NK-92 treated with Interleukin-12 subunit alpha and Interleukin-12 subunit beta, amount 100 ng/mL, for 24 hours (cell line): ENCODE data around the gene CFHR2.
"Not testable (repeated sequence)": the region's sequence is repeated elsewhere in the genome, so short reads cannot be mapped to it uniquely, and the experiment has no call there.

Experiments used
- DNase-seq: peaks from one replicate; lab custom pipeline; 2025; lab: John Stamatoyannopoulos, UW

CFHR2 gene

GRCh38 chr1:196943568-196943967 lies at the start of gene CFHR2:
Gene CFHR2, plus strand, starts transcription at chr1:196943738. Its CDS starts 143 bp downstream, at chr1:196943881.
- not testable (repeated sequence) for DNase-seq

DNA sequence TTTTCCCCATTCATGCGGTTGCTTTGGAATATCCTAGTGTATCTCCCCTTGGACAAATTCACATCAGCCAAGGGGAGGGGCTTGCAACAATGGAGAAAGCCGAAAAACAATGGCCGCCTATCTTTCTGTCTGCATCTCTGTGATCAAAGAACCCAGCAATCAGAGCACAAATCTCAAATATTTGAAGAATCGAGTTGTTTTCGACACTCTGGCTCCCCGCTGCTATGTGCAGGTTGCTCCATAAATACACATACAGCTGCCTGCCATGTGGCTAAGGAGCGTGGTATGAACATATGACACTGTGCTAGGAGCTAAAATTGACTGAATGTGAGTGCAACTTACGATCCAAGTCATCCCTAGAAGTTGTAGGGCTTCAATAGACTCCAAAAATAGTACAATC lies 47.2 kb upstream of the CFHR2 start:
- no peak for DNase-seq

DNA sequence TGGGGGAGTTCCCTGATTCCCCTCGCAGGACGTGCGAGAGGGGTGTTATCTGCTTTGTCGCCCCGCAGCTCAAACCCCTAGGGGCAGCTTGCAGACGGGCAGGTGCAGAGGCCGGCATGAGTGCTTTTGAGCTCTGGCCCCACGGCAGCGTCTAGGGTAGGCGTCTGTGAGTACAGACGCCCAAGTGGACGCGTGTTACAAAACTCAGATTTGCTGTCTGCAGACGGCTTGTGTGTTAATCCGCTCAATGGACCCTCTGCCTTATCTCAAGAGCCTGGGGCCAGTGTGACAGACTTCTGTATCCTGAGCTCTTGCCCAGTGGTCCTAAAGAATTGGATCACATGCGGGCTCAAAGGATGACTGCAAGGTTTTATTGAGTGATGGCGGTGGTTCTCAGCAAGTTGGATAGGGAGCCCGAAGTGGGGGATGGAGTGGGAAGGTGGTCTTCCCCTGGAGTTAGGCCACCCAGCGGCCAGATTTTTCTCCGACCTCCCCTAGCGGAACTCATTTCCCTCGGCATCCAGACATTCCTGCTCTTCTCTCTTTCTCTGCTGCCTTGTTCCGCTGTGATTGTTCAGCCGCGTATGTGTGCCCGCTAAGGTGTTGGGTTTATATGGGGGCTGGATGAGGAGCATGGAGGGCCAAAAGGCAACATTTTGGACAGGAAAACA lies 46.2 kb upstream of the CFHR2 start:
- DNase-seq: no peak

DNA sequence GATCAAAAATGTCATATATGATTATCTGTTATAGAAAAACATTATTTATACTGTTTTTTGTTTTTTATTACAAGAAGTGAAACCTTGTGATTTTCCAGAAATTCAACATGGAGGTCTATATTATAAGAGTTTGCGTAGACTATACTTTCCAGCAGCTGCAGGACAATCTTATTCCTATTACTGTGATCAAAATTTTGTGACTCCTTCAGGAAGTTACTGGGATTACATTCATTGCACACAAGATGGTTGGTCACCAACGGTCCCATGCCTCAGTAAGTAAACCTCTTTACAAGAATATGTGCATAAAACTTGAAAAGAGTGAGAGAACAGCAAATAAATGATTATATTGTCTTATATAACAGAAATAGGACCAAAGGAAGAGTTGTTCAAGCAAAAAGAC lies 41.2 kb upstream of the CFHR2 start:
- no peak for DNase-seq

- DNase-seq: no peak
Observed at GRCh38 chr1:196910215-196910614, 33.3 kb upstream of the CFHR2 start.

GRCh38 chr1:196912283-196912682 lies 31.3 kb upstream of the CFHR2 start:
- DNase-seq: not testable (repeated sequence)

DNA sequence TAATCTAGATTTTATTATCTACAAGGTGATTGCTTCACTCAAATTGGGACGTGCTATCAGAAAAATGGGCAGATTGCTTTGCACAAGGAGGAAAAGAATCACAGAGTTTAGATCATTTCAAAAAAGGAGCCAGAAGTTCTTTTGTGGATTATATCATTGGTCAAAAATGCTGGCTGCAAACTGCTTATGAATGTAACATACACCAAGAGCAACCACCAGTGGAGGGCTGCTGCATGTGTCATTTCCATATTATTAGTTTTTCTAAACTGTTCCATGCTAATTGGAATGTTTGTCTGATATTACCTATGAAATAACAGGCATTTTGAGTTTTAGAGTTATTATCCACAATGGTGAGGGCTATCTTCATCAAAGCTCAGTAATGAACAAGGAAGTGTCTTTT lies 16.7 kb upstream of the CFHR2 start:
- DNase-seq: not testable (repeated sequence)

DNA sequence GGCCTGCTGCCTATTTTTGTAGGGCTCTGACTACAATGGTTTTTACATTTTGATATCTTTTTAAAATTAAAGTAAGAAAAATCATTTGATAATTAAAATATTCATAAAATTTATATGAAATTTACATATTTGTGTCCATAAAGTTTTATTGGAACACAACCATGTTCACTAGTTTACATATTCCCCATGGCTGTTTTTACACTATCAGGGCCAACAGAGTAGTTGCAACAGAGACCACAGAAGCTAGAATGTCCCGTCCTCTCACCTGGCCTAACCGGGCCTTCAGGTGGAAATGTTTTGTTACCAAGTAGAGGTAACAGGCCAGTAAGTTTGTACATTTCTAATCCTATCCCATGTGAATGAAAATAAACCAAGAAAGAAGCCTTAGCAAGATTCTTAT lies 10.7 kb upstream of the CFHR2 start:
- not testable (repeated sequence) for DNase-seq

DNA sequence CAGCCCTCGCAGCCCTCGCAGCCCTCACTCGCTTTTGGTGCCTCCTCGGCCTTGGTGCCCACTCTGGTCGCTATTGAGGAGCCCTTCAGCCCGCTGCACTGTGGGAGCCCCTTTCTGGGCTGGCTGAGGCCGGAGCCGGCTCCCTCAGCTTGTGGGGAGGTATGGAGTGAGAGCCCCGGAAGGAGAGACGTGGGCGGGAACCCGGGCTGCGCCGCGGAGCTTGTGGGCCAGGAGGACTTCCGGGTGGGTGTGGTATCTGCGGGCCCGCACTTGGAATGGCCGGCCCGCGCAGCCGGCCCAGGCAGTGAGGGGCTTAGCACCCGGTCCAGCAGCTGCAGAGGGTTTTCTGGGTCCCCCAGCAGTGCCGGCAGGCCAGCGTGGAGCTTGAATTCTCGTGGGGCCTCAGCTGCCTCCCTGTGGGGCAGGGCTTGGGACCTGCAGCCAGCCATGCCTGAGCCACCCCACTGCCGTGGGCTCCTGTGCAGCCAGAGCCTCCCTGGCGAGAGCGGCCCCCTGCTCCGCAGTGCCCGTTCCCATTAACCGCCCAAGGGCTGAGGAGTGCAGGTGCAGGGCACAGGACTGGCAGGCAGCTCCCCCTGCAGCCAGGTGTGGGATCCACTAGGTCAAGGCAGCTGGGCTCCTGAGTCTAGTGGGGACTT lies 9.9 kb upstream of the CFHR2 start:
- DNase-seq: no peak

DNA sequence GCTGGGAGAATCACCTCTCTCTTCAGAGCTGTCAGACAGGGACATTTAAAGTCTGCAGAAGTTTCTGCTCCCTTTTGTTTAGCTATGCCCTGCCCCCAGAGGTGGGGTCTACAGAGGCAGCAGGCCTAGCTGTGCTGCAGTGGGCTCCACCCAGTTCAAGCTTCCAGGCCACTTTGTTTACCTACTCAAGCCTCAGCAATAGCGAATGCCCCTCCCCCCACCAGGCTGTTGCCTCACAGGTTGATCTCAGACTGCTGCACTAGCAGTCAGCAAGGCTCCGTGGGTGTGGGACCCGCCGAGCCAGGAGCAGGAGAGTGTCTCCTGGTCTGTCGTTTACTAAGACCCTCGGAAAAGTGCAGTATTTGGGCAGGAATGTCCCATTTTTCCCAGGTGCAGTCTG lies 2.1 kb upstream of the CFHR2 start:
- DNase-seq: not testable (repeated sequence)

DNA sequence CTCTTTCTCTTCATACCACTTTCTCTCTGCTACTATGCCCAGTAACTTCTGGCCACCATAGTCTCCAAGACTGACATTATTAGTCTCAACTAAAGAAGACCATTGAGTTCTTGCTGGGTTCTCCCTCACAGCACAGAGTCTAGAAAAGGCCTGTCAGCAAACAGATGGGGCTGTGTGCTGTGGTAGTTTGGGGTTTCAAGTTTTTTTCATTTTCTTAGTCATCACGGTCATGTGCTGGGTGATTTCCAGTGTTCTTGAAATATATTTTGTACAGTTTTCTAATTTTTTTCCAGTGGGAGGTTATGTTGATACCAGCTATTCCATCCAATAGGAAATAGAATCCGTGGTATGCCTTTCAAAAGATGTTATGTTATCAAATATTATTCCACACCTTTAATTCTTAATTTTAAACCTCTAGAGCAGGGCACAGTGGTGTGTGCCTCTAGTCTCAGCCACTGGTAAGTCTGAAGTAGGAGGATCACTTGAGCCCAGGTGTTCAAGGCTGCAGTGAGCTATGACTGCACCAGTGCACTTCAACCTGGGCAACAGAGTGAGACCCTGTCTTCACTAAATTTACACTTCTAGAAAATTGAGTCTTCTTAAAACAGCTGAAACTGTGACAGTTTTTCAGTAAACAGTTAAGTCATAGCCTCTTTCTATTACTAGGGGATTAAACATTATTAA lies 8.3 kb downstream of the CFHR2 start:
- no peak for DNase-seq

DNA sequence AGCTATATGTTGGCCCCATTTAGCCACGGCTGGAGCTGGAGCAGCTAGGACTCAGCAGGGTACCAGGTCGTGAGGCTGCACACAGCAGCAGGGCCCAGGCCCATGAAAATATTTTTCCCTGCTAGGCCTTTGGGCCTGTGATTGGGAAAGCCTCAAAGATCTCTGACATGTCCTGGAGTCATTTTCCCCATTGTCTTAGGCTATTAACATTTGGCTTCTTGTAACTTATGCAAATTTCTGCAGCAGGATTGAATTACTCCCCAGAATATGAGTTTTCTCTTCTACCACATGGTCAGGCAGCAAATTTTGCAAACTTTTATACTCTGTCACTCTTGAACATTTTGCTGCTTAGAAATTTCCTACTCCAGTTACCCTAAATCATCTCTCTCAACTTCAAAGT lies 11.2 kb downstream of the CFHR2 start:
- DNase-seq: no peak

- no peak for DNase-seq
Observed at GRCh38 chr1:196955926-196956325, 12.4 kb downstream of the CFHR2 start.

DNA sequence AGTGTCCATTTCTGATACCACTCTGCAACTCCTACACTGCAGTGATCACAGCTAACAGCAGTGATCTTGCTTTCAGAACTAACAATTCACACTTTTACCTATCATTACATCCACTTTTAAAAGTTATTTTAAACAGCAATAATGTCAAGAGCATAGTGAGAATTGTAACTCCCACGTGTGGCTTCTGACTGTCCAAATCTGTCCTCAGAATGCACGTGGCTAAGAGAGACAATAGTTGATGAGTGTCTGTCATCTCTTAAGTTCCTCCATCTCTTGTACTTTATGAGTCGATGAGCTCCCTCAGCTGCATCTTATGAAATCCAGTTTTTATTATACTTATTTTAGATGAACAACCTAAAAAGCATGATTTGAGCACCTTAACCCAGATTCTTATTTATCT lies 17.3 kb downstream of the CFHR2 start:
- no peak for DNase-seq

- no peak for DNase-seq
Observed at GRCh38 chr1:196970182-196970581, 26.6 kb downstream of the CFHR2 start.

- no peak for DNase-seq
Observed at GRCh38 chr1:196976278-196976677, 32.7 kb downstream of the CFHR2 start.

DNA sequence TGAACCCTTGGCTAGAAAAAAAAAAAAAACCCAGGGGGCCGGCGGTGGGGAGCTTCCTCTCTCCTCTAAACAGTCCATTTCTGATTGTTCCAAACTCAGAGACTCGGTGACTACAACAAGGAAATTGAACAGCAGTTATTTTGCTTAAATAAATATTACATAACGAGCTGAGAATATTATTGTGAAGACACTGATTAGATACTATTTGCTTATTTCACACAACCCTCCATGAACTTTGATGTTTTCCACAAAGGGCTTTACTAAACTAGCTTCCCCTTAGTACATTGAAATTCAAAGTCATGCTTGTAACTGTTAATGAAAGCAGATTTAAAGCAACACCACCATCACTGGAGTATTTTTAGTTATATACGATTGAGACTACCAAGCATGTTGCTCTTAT lies 33.7 kb downstream of the CFHR2 start, which contains the start of gene CFHR5:
Gene CFHR5 (plus strand): TSS at position 279 of the 400 bp plus-strand sequence. CDS start 109 bp downstream, at position 388.
- no peak for DNase-seq

DNA sequence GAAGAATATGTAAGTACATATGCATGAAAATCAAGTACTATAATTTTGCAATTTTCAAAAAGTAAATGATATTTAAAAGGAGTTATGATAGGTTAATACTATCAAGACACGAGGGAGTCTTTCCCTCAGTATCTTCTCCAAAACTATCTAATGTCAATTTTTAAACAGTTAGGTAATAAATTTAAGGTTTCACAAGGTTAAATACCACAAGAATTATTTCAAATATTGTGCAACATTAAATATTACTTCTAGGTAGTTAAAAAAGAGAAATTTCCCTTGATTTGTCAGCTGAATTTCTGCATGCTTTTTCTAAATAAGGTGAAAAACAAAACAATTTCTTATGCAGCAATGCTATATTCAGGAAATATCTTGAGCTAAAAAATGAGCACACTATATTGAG lies 37.3 kb downstream of the CFHR2 start:
- DNase-seq: no peak

DNA sequence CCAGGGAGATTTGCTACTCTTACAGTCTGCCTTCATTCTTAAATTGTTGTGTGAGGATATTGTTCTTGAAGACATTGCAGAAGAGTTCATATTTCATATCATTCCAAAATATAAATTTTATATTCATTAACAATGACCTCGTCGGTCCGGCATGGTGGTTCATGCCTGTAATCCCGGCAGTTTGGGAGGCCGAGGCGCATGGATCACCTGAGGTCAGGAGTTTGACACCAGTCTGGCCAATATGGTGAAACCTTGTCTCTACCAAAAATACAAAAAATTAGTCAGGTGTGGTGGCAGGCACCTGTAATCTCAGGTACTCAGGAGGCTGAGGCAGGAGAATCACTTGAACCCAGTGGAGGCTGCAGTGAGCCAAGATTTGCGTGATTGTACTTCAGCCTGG lies 38.7 kb downstream of the CFHR2 start:
- DNase-seq: not testable (repeated sequence)

DNA sequence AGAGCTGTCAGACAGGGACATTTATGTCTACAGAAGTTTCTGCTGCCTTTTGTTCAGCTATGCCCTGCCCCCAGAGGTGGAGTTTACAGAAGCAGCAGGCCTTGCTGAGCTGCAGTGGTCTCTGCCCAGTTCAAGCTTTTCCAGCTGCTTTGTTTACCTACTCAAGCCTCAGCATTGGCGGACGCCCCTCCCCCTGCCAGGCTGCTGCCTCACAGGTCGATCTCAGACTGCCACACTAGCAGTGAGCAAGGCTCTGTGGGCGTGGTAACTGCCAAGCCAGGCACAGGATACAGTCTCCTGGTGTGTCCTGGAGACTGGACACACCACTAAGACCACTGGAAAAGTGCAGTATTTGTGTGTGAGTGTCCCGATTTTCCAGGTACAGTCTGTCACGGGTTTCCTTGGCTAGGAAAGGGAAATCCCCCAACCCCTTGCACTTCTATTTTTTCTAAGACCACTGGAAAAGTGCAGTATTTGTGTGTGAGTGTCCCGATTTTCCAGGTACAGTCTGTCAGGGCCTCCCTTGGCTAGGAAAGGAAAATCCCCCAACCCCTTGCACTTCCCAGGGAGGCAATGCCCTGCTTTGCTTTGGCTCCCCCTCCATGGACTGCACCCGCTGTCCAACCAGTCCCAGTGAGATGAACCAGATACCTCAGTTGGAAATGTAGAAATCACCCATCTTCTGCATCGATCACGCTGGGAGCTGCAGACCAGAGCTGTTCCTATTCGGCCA lies 48.5 kb downstream of the CFHR2 start:
- DNase-seq: not testable (repeated sequence)

DNA sequence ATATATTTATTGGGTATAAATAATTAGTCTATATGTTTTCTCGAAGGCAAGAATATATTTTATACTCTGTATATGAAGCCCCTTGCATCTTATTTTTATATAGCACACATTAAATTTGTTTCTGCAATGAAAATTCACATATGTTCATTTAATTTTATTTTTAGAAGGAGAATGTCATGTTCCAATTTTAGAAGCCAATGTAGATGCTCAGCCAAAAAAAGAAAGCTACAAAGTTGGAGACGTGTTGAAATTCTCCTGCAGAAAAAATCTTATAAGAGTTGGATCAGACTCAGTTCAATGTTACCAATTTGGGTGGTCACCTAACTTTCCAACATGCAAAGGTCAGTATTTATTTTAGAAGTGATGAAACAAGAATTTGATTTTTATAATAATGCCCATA lies 50.4 kb downstream of the CFHR2 start:
- no peak for DNase-seq

GRCh38 chr1:196997423-196997822 lies 53.9 kb downstream of the CFHR2 start:
- DNase-seq: no peak
